Right lobe of liver (tissue), 4 donors: Measurements from ENCODE around the gene SZRD1.

Experiments used
- CTCF ChIP-seq, 4 donors: fragments of 200-600 bp in 3 of 4; fragments of 450-650 bp in 1 of 4; IDR thresholded peaks; one replicate each; pipeline versions ENCODE4 v1.5.1 to v1.8.0; 2016 to 2022; ENCODE audit warnings: antibody characterized with exemption in 4 of 4, mild to moderate bottlenecking in 2 of 4
- POLR2A ChIP-seq: fragments of 450-650 bp; IDR thresholded peaks from one replicate; pipeline ENCODE4 v1.6.1; 2017; ENCODE audit warnings: antibody characterized with exemption, mild to moderate bottlenecking
- donor health status: DM: no; HTN: no; CAD: no.
- donor health status: DM: no; HTN: no; CAD: no.
- donor health status: DM: no; HTN: yes; CAD: no.

GRCh38 chr1:16356867-16357266 lies 10.2 kb upstream of the SZRD1 start:
- TF ChIP-seq CTCF (IDR thresholded peaks at IDR 0.05), result no peak
- TF ChIP-seq POLR2A, result no peak
